ENCODE data around the gene ITPK1. TPM values are rescaled to one million over a fixed set of nuclear protein-coding genes. Genes with fewer than 3 reads are reported as not detected.

The ITPK1 gene
- total RNA-seq, 2 donors from 2014 or later = 53.4 to 61.8 TPM

GRCh38 chr14:92942576-92942975, 173.1 kb downstream of the ITPK1 start:
- Mint-ChIP-seq H3K27me3 (ENCODE audit: low read depth) (no peaks in the 10 kb centered on the region), H3K4me1 (ENCODE audit: low read depth) (no peaks in the 10 kb centered on the region)

GRCh38 chr14:92942136-92942535, 173.6 kb downstream of the ITPK1 start:
- Mint-ChIP-seq H3K27ac (no peak overlapping the region), H3K4me3 (no peak overlapping the region), H3K27me3 (ENCODE audit: low read depth) (no peaks in the 10 kb centered on the region), H3K9me3 (no peaks in the 10 kb centered on the region), H3K36me3 (ENCODE audit: insufficient read depth in 2 of 2) (no peaks in the 10 kb centered on the region), H3K4me1 (ENCODE audit: low read depth) (no peaks in the 10 kb centered on the region)
- ATAC-seq (replicated peaks in 1 of 2) = no peak
- DNase-seq = no peak

More at GRCh38 chr14:92942576-92942975, 173.1 kb downstream of the ITPK1 start:
- H3K36me3 Mint-ChIP-seq (ENCODE audit: insufficient read depth in 2 of 2) = no peaks in the 10 kb centered on the region
- DNase-seq (no peak), ATAC-seq (replicated peaks in 1 of 2) (no peak)
- no peak overlapping the region for H3K27ac Mint-ChIP-seq
- H3K4me3 Mint-ChIP-seq = no peak overlapping the region
- no peaks in the 10 kb centered on the region for H3K9me3 Mint-ChIP-seq

- H3K4me1 Mint-ChIP-seq (ENCODE audit: low read depth) = no peaks in the 10 kb centered on the region
- H3K27me3 Mint-ChIP-seq (ENCODE audit: low read depth) = no peaks in the 10 kb centered on the region
- H3K9me3 Mint-ChIP-seq = no peaks in the 10 kb centered on the region
- ATAC-seq (replicated peaks in 1 of 2) (no peak), DNase-seq (no peak)
- H3K4me3 Mint-ChIP-seq = no peak overlapping the region
- no peaks in the 10 kb centered on the region for H3K36me3 Mint-ChIP-seq (ENCODE audit: insufficient read depth in 2 of 2)
- no peak overlapping the region for H3K27ac Mint-ChIP-seq
Observed at GRCh38 chr14:92941531-92941930, 174.2 kb downstream of the ITPK1 start.

- no peaks in the 10 kb centered on the region for H3K9me3 Mint-ChIP-seq
- no peak overlapping the region for H3K27ac Mint-ChIP-seq
- H3K36me3 Mint-ChIP-seq (ENCODE audit: insufficient read depth in 2 of 2) = no peaks in the 10 kb centered on the region
- H3K4me1 Mint-ChIP-seq (ENCODE audit: low read depth) = no peaks in the 10 kb centered on the region
- H3K27me3 Mint-ChIP-seq (ENCODE audit: low read depth) = no peaks in the 10 kb centered on the region
- no peak overlapping the region for H3K4me3 Mint-ChIP-seq
- ATAC-seq (replicated peaks in 1 of 2) = no peak
- DNase-seq = no peak
Observed at GRCh38 chr14:92940543-92940942, 175.2 kb downstream of the ITPK1 start.

GRCh38 chr14:92939699-92940098, 176.0 kb downstream of the ITPK1 start:
- Mint-ChIP-seq H3K27ac (no peak overlapping the region), H3K36me3 (ENCODE audit: insufficient read depth in 2 of 2) (no peaks in the 10 kb centered on the region), H3K4me1 (ENCODE audit: low read depth) (no peaks in the 10 kb centered on the region), H3K9me3 (no peaks in the 10 kb centered on the region), H3K27me3 (ENCODE audit: low read depth) (no peaks in the 10 kb centered on the region), H3K4me3 (no peak overlapping the region)
- DNase-seq = no peak
- no peak for ATAC-seq (replicated peaks in 1 of 2)

- no peaks in the 10 kb centered on the region for H3K36me3 Mint-ChIP-seq (ENCODE audit: insufficient read depth in 2 of 2)
- H3K4me3 Mint-ChIP-seq = no peak overlapping the region
- no peaks in the 10 kb centered on the region for H3K9me3 Mint-ChIP-seq
- H3K4me1 Mint-ChIP-seq (ENCODE audit: low read depth) = no peaks in the 10 kb centered on the region
- no peak for ATAC-seq (replicated peaks in 1 of 2)
- H3K27ac Mint-ChIP-seq = no peak overlapping the region
- no peaks in the 10 kb centered on the region for H3K27me3 Mint-ChIP-seq (ENCODE audit: low read depth)
- DNase-seq = no peak
Observed at GRCh38 chr14:92938890-92939671, 176.6 kb downstream of the ITPK1 start.

- H3K9me3 Mint-ChIP-seq = no peaks in the 10 kb centered on the region
- no peak overlapping the region for H3K27ac Mint-ChIP-seq
- no peak for DNase-seq
- no peak for ATAC-seq (replicated peaks in 1 of 2)
- no peaks in the 10 kb centered on the region for H3K4me1 Mint-ChIP-seq (ENCODE audit: low read depth)
- no peak overlapping the region for H3K4me3 Mint-ChIP-seq
- H3K36me3 Mint-ChIP-seq (ENCODE audit: insufficient read depth in 2 of 2) = no peaks in the 10 kb centered on the region
- no peaks in the 10 kb centered on the region for H3K27me3 Mint-ChIP-seq (ENCODE audit: low read depth)
Observed at GRCh38 chr14:92938235-92938875, 177.4 kb downstream of the ITPK1 start.

- DNase-seq = no peak
- Mint-ChIP-seq H3K9me3 (no peaks in the 10 kb centered on the region), H3K27ac (no peak overlapping the region), H3K27me3 (ENCODE audit: low read depth) (no peaks in the 10 kb centered on the region), H3K36me3 (ENCODE audit: insufficient read depth in 2 of 2) (no peaks in the 10 kb centered on the region), H3K4me3 (no peak overlapping the region), H3K4me1 (ENCODE audit: low read depth) (no peaks in the 10 kb centered on the region)
- ATAC-seq (replicated peaks in 1 of 2) = peak; percentile 35 to 39
Observed at GRCh38 chr14:92937051-92937937, 178.4 kb downstream of the ITPK1 start.

- H3K27ac Mint-ChIP-seq = no peak overlapping the region
Observed at GRCh38 chr14:92936085-92936484, 179.6 kb downstream of the ITPK1 start.

GRCh38 chr14:92935446-92935845, 180.3 kb downstream of the ITPK1 start:
- Mint-ChIP-seq H3K4me1 (ENCODE audit: low read depth) (no peaks in the 10 kb centered on the region), H3K9me3 (no peaks in the 10 kb centered on the region), H3K4me3 (no peak overlapping the region), H3K27ac (no peak overlapping the region), H3K36me3 (ENCODE audit: insufficient read depth in 2 of 2) (no peaks in the 10 kb centered on the region), H3K27me3 (ENCODE audit: low read depth) (no peaks in the 10 kb centered on the region)
- ATAC-seq (replicated peaks in 1 of 2) (no peak), DNase-seq (no peak)

More at GRCh38 chr14:92936085-92936484, 179.6 kb downstream of the ITPK1 start:
- Mint-ChIP-seq H3K27me3 (ENCODE audit: low read depth) (no peaks in the 10 kb centered on the region), H3K4me3 (no peak overlapping the region), H3K4me1 (ENCODE audit: low read depth) (no peaks in the 10 kb centered on the region), H3K36me3 (ENCODE audit: insufficient read depth in 2 of 2) (no peaks in the 10 kb centered on the region), H3K9me3 (no peaks in the 10 kb centered on the region)
- ATAC-seq (replicated peaks in 1 of 2) = no peak
- DNase-seq = no peak

GRCh38 chr14:92934196-92935085, 181.3 kb downstream of the ITPK1 start:
- Mint-ChIP-seq H3K9me3 (no peaks in the 10 kb centered on the region), H3K27ac (no peak overlapping the region), H3K4me1 (ENCODE audit: low read depth) (no peaks in the 10 kb centered on the region), H3K4me3 (no peak overlapping the region), H3K27me3 (ENCODE audit: low read depth) (no peaks in the 10 kb centered on the region), H3K36me3 (ENCODE audit: insufficient read depth in 2 of 2) (no peaks in the 10 kb centered on the region)
- DNase-seq = no peak
- no peak for ATAC-seq (replicated peaks in 1 of 2)

GRCh38 chr14:92933481-92933880, 182.2 kb downstream of the ITPK1 start:
- no peak for ATAC-seq (replicated peaks in 1 of 2)

More at GRCh38 chr14:92933481-92933880, 182.2 kb downstream of the ITPK1 start:
- no peaks in the 10 kb centered on the region for H3K9me3 Mint-ChIP-seq
- H3K4me1 Mint-ChIP-seq (ENCODE audit: low read depth) = no peaks in the 10 kb centered on the region
- DNase-seq = no peak
- H3K4me3 Mint-ChIP-seq = no peak overlapping the region
- no peaks in the 10 kb centered on the region for H3K36me3 Mint-ChIP-seq (ENCODE audit: insufficient read depth in 2 of 2)
- H3K27ac Mint-ChIP-seq = no peak overlapping the region
- no peaks in the 10 kb centered on the region for H3K27me3 Mint-ChIP-seq (ENCODE audit: low read depth)

Measured in activated T-cell treated with anti-CD3 and anti-CD28 coated beads, Interleukin-2, amount 50 U/mL, for 72 hours (primary cell).